Left ventricle myocardium inferior (tissue), 1 donor: ENCODE results near the gene PRDM16. TPM values are rescaled to one million over a fixed set of nuclear protein-coding genes. Genes with fewer than 3 reads are reported as not detected.

Experiments used
- DNase-seq: peaks from one replicate; pipeline ENCODE4 v3.0.0-alpha.2; 2020
- H3K27ac ChIP-seq: fragments of 200-600 bp; replicated peaks from 2 replicates; pipeline ENCODE4 v1.8.0; 2021
- H3K27me3 ChIP-seq: fragments of 200-600 bp; 2 replicates; pipeline ENCODE4 v1.8.0; 2021; ENCODE audit warnings: low read depth
- H3K36me3 ChIP-seq: fragments of 200-600 bp; 2 replicates; pipeline ENCODE4 v1.8.0; 2021
- H3K4me1 ChIP-seq: fragments of 200-600 bp; 2 replicates; pipeline ENCODE4 v1.8.0; 2021
- H3K4me3 ChIP-seq: fragments of 200-600 bp; 2 replicates; pipeline ENCODE4 v1.8.0; 2021; ENCODE audit warnings: mild to moderate bottlenecking, moderate library complexity
- H3K9me3 ChIP-seq: fragments of 200-600 bp; replicated peaks from 2 replicates; pipeline ENCODE4 v1.8.0; 2021
- intact Hi-C: fragments of 100-400 bp; cut with micrococcal nuclease; formaldehyde crosslinking; loops from one replicate; pipeline ENCODE4 v1.11.0; 2022
- total RNA-seq: library from RNA; stranded (reverse); fragmentation: NEBNext Ultra II Directional; extraction: Animal tissue kit (Norgen Biotek cat#: 25700); gene quantifications from one replicate; pipeline ENCODE4 v1.2.1, GENCODE V29; 2021
- TF ChIP-seq, protein P1 (sequence below): fragments of 200-600 bp; IDR thresholded peaks from 2 replicates; pipeline ENCODE4 v1.8.0; 2021; ENCODE audit warnings: antibody characterized with exemption, mild to moderate bottlenecking, borderline replicate concordance
- donor health status: DM: no; HTN: yes; CAD: no; lungs with severe emphysema.

PRDM16 gene
- total RNA-seq, 1 donor from 2014 or later, result 16.6 TPM

GRCh38 chr1:3393024-3393986 is 324.3 kb downstream of the PRDM16 start:
- Histone ChIP-seq H3K4me1 (peaks cover 27% of the 10 kb centered on the region), H3K36me3 (no peaks in the 10 kb centered on the region), H3K27me3 (peaks cover 81% of the 10 kb centered on the region), H3K4me3 (peak overlapping the region; percentile 65), H3K27ac (peak overlapping the region; percentile 87), H3K9me3 (no peaks in the 10 kb centered on the region)
- TF ChIP-seq, protein P1, sequence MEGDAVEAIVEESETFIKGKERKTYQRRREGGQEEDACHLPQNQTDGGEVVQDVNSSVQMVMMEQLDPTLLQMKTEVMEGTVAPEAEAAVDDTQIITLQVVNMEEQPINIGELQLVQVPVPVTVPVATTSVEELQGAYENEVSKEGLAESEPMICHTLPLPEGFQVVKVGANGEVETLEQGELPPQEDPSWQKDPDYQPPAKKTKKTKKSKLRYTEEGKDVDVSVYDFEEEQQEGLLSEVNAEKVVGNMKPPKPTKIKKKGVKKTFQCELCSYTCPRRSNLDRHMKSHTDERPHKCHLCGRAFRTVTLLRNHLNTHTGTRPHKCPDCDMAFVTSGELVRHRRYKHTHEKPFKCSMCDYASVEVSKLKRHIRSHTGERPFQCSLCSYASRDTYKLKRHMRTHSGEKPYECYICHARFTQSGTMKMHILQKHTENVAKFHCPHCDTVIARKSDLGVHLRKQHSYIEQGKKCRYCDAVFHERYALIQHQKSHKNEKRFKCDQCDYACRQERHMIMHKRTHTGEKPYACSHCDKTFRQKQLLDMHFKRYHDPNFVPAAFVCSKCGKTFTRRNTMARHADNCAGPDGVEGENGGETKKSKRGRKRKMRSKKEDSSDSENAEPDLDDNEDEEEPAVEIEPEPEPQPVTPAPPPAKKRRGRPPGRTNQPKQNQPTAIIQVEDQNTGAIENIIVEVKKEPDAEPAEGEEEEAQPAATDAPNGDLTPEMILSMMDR, result peak; percentile 7
- intact Hi-C loops, result no loop called here
- peak; percentile 71 for DNase-seq

DNA sequence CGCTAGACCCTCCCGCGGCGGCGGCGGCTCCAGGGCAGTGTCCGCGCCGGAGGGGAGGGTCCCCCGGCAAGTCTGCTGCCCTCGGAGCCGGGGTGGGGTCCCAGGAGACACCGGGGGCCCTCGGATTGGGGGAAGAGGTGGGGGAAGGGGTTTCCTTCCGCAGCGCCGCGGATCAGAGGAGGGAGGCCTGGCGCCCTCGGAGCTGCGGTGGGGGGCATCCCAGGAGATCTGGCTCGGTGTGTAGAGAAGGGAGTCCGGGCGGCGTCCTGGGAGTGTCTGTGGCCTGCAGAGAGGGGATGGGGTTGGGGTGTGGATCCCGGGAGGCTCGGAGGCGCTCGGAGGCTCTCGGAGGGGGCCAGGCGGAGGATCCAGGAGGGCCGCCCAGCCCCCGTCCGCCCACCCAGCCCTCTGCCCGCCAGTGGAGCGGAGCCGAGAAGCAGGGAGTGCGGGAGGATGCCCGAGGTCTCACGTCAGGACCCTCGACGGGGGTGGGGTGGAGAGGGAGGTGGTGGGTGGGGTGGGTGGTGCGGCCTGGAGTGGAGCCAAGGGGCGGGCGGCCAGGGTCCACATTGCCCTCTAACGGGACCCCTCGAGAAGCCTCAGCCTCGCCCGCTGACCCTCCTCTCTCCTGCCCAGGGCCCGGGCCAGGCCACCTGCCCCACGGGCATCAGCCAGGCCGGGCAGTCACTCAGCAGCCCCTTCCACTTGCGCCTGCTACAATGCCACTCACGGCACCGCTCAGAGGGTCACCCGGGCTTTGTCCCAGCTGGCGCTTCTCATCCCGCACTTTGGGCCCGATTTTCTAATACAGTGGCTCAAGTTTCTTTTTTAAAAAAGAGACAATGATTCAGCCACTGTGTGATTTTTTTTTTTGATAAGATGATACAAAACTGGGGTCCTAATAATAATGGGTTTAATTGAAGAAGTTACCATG is 325.3 kb downstream of the PRDM16 start:
- DNase-seq, result no peak
- H3K4me3 ChIP-seq, result peak overlapping the region; percentile 65
- H3K27me3 ChIP-seq, result peaks cover 72% of the 10 kb centered on the region

GRCh38 chr1:3396411-3396810 is 327.4 kb downstream of the PRDM16 start:
- H3K27ac ChIP-seq, result no peak overlapping the region
- H3K36me3 ChIP-seq, result no peaks in the 10 kb centered on the region
- no peak for DNase-seq
- no peaks in the 10 kb centered on the region for H3K9me3 ChIP-seq
- TF ChIP-seq, protein P1, result no peak
- intact Hi-C loops, result no loop called here
- peaks cover 27% of the 10 kb centered on the region for H3K4me1 ChIP-seq
- no peak overlapping the region for H3K4me3 ChIP-seq
- H3K27me3 ChIP-seq, result peaks cover 52% of the 10 kb centered on the region

More for the DNA sequence above, 325.3 kb downstream of the PRDM16 start:
- Histone ChIP-seq H3K4me1 (peaks cover 27% of the 10 kb centered on the region), H3K27ac (peak overlapping the region; percentile 87), H3K36me3 (no peaks in the 10 kb centered on the region), H3K9me3 (no peaks in the 10 kb centered on the region)
- intact Hi-C loops, result no loop called here
- TF ChIP-seq, protein P1, result no peak

- no peak for DNase-seq
- H3K36me3 ChIP-seq, result no peaks in the 10 kb centered on the region
- intact Hi-C loops, result no loop called here
- peaks cover 43% of the 10 kb centered on the region for H3K27me3 ChIP-seq
- H3K4me3 ChIP-seq, result no peak overlapping the region
- no peaks in the 10 kb centered on the region for H3K9me3 ChIP-seq
- H3K4me1 ChIP-seq, result peaks cover 28% of the 10 kb centered on the region
- TF ChIP-seq, protein P1, result no peak
- H3K27ac ChIP-seq, result no peak overlapping the region
Observed at GRCh38 chr1:3397311-3397710, 328.3 kb downstream of the PRDM16 start.

DNA sequence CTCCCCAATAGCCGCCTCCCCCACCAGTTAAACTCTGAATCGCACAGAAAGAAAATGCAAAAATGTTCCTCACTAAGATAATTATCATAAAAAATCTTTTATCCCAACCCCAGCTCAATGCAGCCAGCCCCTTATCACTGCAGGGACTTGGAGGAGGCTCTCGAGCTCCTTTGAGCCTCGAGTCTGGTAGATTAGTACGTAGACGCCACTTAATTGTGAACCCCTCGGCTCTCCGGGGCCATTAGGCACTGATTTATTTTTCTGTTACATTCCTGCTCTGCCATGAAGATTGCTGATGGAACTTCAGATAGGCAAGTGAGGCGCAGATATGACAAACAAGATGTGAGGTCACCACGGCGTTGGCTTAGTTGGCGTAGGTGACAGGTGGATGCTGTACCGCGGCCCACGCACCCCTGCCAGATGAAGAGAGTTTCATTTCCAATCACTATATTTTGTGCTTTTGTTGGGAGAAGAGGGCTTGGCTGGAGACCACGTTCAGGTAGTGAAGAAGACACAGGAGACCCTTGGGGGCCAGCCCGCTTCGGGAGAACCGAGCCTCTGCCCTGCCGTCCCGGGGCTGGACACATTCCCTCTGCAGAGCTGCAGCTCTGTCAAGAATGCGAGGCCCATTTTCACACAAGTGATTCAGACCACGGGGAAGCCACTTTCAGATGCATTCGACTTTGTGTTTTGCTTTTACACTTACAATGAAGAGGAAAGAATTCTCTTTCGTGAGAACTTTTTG is 329.6 kb downstream of the PRDM16 start:
- TF ChIP-seq, protein P1, result no peak
- no peak overlapping the region for H3K4me3 ChIP-seq
- H3K27me3 ChIP-seq, result peaks cover 32% of the 10 kb centered on the region
- no peak for DNase-seq
- no peaks in the 10 kb centered on the region for H3K9me3 ChIP-seq
- peaks cover 28% of the 10 kb centered on the region for H3K4me1 ChIP-seq
- intact Hi-C loops, result no loop called here
- no peaks in the 10 kb centered on the region for H3K36me3 ChIP-seq
- no peak overlapping the region for H3K27ac ChIP-seq
